ENCODE results near the gene KIDINS220.

The KIDINS220 gene

GRCh38 chr2:8697190-8697589 is 140.2 kb downstream of the KIDINS220 start:
- WGBS (ENCODE audit: insufficient coverage, insufficient read length), result no CpG with 5 or more reads among the region's 5 CpGs
- no peak for DNase-seq (ENCODE audit: low read depth, low spot score)
- Histone ChIP-seq H3K36me3 (ENCODE audit: control insufficient read depth, insufficient read depth, low read length) (no peaks in the 10 kb centered on the region), H3K27ac (ENCODE audit: low read length) (no peak overlapping the region), H3K27me3 (ENCODE audit: control insufficient read depth, insufficient read depth, low read length) (no peaks in the 10 kb centered on the region), H3K4me3 (ENCODE audit: low read length) (no peak overlapping the region), H3K4me1 (ENCODE audit: control insufficient read depth, insufficient read depth, low read length) (no peaks in the 10 kb centered on the region), H3K9me3 (ENCODE audit: control insufficient read depth, insufficient read depth, low read length) (no peaks in the 10 kb centered on the region)

GRCh38 chr2:8694737-8695136 is 142.7 kb downstream of the KIDINS220 start:
- Histone ChIP-seq H3K4me3 (ENCODE audit: low read length) (no peak overlapping the region), H3K36me3 (ENCODE audit: control insufficient read depth, insufficient read depth, low read length) (no peaks in the 10 kb centered on the region), H3K9me3 (ENCODE audit: control insufficient read depth, insufficient read depth, low read length) (no peaks in the 10 kb centered on the region), H3K4me1 (ENCODE audit: control insufficient read depth, insufficient read depth, low read length) (no peaks in the 10 kb centered on the region), H3K27ac (ENCODE audit: low read length) (no peak overlapping the region), H3K27me3 (ENCODE audit: control insufficient read depth, insufficient read depth, low read length) (no peaks in the 10 kb centered on the region)
- DNase-seq (ENCODE audit: low read depth, low spot score), result no peak
- WGBS (ENCODE audit: insufficient coverage, insufficient read length), result no CpG with 5 or more reads among the region's 8 CpGs

- no peaks in the 10 kb centered on the region for H3K36me3 ChIP-seq (ENCODE audit: control insufficient read depth, insufficient read depth, low read length)
- WGBS (ENCODE audit: insufficient coverage, insufficient read length), result no CpG with 5 or more reads among the region's 30 CpGs
- H3K9me3 ChIP-seq (ENCODE audit: control insufficient read depth, insufficient read depth, low read length), result no peaks in the 10 kb centered on the region
- no peak overlapping the region for H3K27ac ChIP-seq (ENCODE audit: low read length)
- no peaks in the 10 kb centered on the region for H3K27me3 ChIP-seq (ENCODE audit: control insufficient read depth, insufficient read depth, low read length)
- no peaks in the 10 kb centered on the region for H3K4me1 ChIP-seq (ENCODE audit: control insufficient read depth, insufficient read depth, low read length)
- DNase-seq (ENCODE audit: low read depth, low spot score), result no peak
- H3K4me3 ChIP-seq (ENCODE audit: low read length), result peak overlapping the region; percentile 24; the same call in 1 of the 2 replicates
Observed at GRCh38 chr2:8693157-8693821, 144.1 kb downstream of the KIDINS220 start.

- Histone ChIP-seq H3K27me3 (ENCODE audit: control insufficient read depth, insufficient read depth, low read length) (no peaks in the 10 kb centered on the region), H3K4me3 (ENCODE audit: low read length) (no peak overlapping the region), H3K4me1 (ENCODE audit: control insufficient read depth, insufficient read depth, low read length) (no peaks in the 10 kb centered on the region), H3K36me3 (ENCODE audit: control insufficient read depth, insufficient read depth, low read length) (no peaks in the 10 kb centered on the region), H3K9me3 (ENCODE audit: control insufficient read depth, insufficient read depth, low read length) (no peaks in the 10 kb centered on the region), H3K27ac (ENCODE audit: low read length) (no peak overlapping the region)
- no CpG with 5 or more reads among the region's 7 CpGs for WGBS (ENCODE audit: insufficient coverage, insufficient read length)
- no peak for DNase-seq (ENCODE audit: low read depth, low spot score)
Observed at GRCh38 chr2:8692783-8693156, 144.6 kb downstream of the KIDINS220 start.

GRCh38 chr2:8691859-8692437 is 145.5 kb downstream of the KIDINS220 start:
- no peak for DNase-seq (ENCODE audit: low read depth, low spot score)
- WGBS (ENCODE audit: insufficient coverage, insufficient read length), result no CpG with 5 or more reads among the region's 9 CpGs
- H3K27ac ChIP-seq (ENCODE audit: low read length), result no peak overlapping the region
- H3K27me3 ChIP-seq (ENCODE audit: control insufficient read depth, insufficient read depth, low read length), result no peaks in the 10 kb centered on the region
- H3K4me3 ChIP-seq (ENCODE audit: low read length), result no peak overlapping the region
- H3K9me3 ChIP-seq (ENCODE audit: control insufficient read depth, insufficient read depth, low read length), result no peaks in the 10 kb centered on the region
- no peaks in the 10 kb centered on the region for H3K4me1 ChIP-seq (ENCODE audit: control insufficient read depth, insufficient read depth, low read length)
- no peaks in the 10 kb centered on the region for H3K36me3 ChIP-seq (ENCODE audit: control insufficient read depth, insufficient read depth, low read length)

GRCh38 chr2:8685697-8686358 is 151.6 kb downstream of the KIDINS220 start:
- Histone ChIP-seq H3K4me3 (ENCODE audit: low read length) (peak overlapping the region; percentile 56; the same call in 1 of the 2 replicates), H3K4me1 (ENCODE audit: control insufficient read depth, insufficient read depth, low read length) (no peaks in the 10 kb centered on the region; the same call in 1 of the 2 replicates), H3K27ac (ENCODE audit: low read length) (no peak overlapping the region), H3K9me3 (ENCODE audit: control insufficient read depth, insufficient read depth, low read length) (no peaks in the 10 kb centered on the region), H3K27me3 (ENCODE audit: control insufficient read depth, insufficient read depth, low read length) (peaks cover 6% of the 10 kb centered on the region; the same call in 1 of the 2 replicates), H3K36me3 (ENCODE audit: control insufficient read depth, insufficient read depth, low read length) (no peaks in the 10 kb centered on the region)
- WGBS (ENCODE audit: insufficient coverage, insufficient read length), result no CpG with 5 or more reads among the region's 50 CpGs
- DNase-seq (ENCODE audit: low read depth, low spot score), result no peak

- H3K4me1 ChIP-seq (ENCODE audit: control insufficient read depth, insufficient read depth, low read length), result peaks cover 2% of the 10 kb centered on the region; the same call in 1 of the 2 replicates
- DNase-seq (ENCODE audit: low read depth, low spot score), result no peak
- WGBS (ENCODE audit: insufficient coverage, insufficient read length), result no CpG with 5 or more reads among the region's 87 CpGs
- H3K4me3 ChIP-seq (ENCODE audit: low read length), result peak overlapping the region; percentile 56; the same call in 1 of the 2 replicates
- H3K9me3 ChIP-seq (ENCODE audit: control insufficient read depth, insufficient read depth, low read length), result no peaks in the 10 kb centered on the region
- peaks cover 6% of the 10 kb centered on the region; the same call in 1 of the 2 replicates for H3K27me3 ChIP-seq (ENCODE audit: control insufficient read depth, insufficient read depth, low read length)
- no peaks in the 10 kb centered on the region for H3K36me3 ChIP-seq (ENCODE audit: control insufficient read depth, insufficient read depth, low read length)
- no peak overlapping the region for H3K27ac ChIP-seq (ENCODE audit: low read length)
Observed at GRCh38 chr2:8684878-8685696, 152.3 kb downstream of the KIDINS220 start.

GRCh38 chr2:8684540-8684877 is 152.9 kb downstream of the KIDINS220 start:
- DNase-seq (ENCODE audit: low read depth, low spot score), result no peak
- H3K9me3 ChIP-seq (ENCODE audit: control insufficient read depth, insufficient read depth, low read length), result no peaks in the 10 kb centered on the region
- H3K36me3 ChIP-seq (ENCODE audit: control insufficient read depth, insufficient read depth, low read length), result no peaks in the 10 kb centered on the region
- no peak overlapping the region for H3K27ac ChIP-seq (ENCODE audit: low read length)
- WGBS (ENCODE audit: insufficient coverage, insufficient read length), result no CpG with 5 or more reads among the region's 3 CpGs
- H3K4me3 ChIP-seq (ENCODE audit: low read length), result peak overlapping the region; percentile 56; the same call in 1 of the 2 replicates
- H3K4me1 ChIP-seq (ENCODE audit: control insufficient read depth, insufficient read depth, low read length), result peaks cover 4% of the 10 kb centered on the region; the same call in 1 of the 2 replicates
- peaks cover 6% of the 10 kb centered on the region; the same call in 1 of the 2 replicates for H3K27me3 ChIP-seq (ENCODE audit: control insufficient read depth, insufficient read depth, low read length)

- Histone ChIP-seq H3K27ac (ENCODE audit: low read length) (no peak overlapping the region), H3K4me1 (ENCODE audit: control insufficient read depth, insufficient read depth, low read length) (peaks cover 4% of the 10 kb centered on the region; the same call in 1 of the 2 replicates)
- DNase-seq (ENCODE audit: low read depth, low spot score), result no peak
Observed at GRCh38 chr2:8682719-8683667, 154.4 kb downstream of the KIDINS220 start.

More at GRCh38 chr2:8682719-8683667, 154.4 kb downstream of the KIDINS220 start:
- no CpG with 5 or more reads among the region's 30 CpGs for WGBS (ENCODE audit: insufficient coverage, insufficient read length)
- peak overlapping the region; percentile 64; the same call in 1 of the 2 replicates for H3K4me3 ChIP-seq (ENCODE audit: low read length)
- no peaks in the 10 kb centered on the region for H3K9me3 ChIP-seq (ENCODE audit: control insufficient read depth, insufficient read depth, low read length)
- peaks cover 6% of the 10 kb centered on the region; the same call in 1 of the 2 replicates for H3K27me3 ChIP-seq (ENCODE audit: control insufficient read depth, insufficient read depth, low read length)
- no peaks in the 10 kb centered on the region for H3K36me3 ChIP-seq (ENCODE audit: control insufficient read depth, insufficient read depth, low read length)

All from iPS DF 6.9 (cell line).